H1 (cell line): ENCODE measurements around the gene IPO9. TPM values are rescaled to one million over a fixed set of nuclear protein-coding genes. Genes with fewer than 3 reads are reported as not detected.

Source experiments
- CTCF ChIA-PET: fragments of 300-600 bp; sonication (Branson Sonifier 250); formaldehyde crosslinking; loops from one replicate; lab custom pipeline; 2021; ENCODE audit not compliant: partially characterized antibody; lab: Charles Lee
- POLR2A ChIA-PET: fragments of 300-600 bp; sonication (Branson Sonifier 250); formaldehyde crosslinking; loops from one replicate; lab custom pipeline; 2021; ENCODE audit warnings: inconsistent platforms; ENCODE audit not compliant: partially characterized antibody; lab: Charles Lee
- DNase-seq, 2 experiments: peaks; one replicate each; pipeline versions ENCODE4 v3.0.0 to v3.0.0-alpha.2; 2010 to 2022; ENCODE audit warnings: low spot score in 2 of 2, low read depth in 1 of 2, mixed read lengths in 1 of 2
- FAIRE-seq: peaks from 2 replicates; lab custom pipeline; 2011; peaks lifted over from hg19 to GRCh38; lab: Jason Lieb, UNC
- H2AFZ ChIP-seq: 2 replicates; pipeline ENCODE4 v1.8.1; 2012; ENCODE audit warnings: low read length, inconsistent platforms
- H2AK5ac ChIP-seq: 2 replicates; pipeline ENCODE4 v1.6.1; 2013; ENCODE audit warnings: low read depth, low read length
- H2BK120ac ChIP-seq: replicated peaks from 2 replicates; pipeline ENCODE3; 2013; ENCODE audit warnings: low read depth, low read length, inconsistent platforms
- H2BK12ac ChIP-seq: 2 replicates; pipeline ENCODE4 v1.6.1; 2013; ENCODE audit warnings: low read depth, low read length
- H2BK15ac ChIP-seq: 2 replicates; pipeline ENCODE4 v1.6.1; 2013; ENCODE audit warnings: low read length
- H2BK20ac ChIP-seq: 2 replicates; pipeline ENCODE4 v1.6.1; 2013; ENCODE audit warnings: low read length
- H2BK5ac ChIP-seq: 2 replicates; pipeline ENCODE4 v1.6.1; 2013; ENCODE audit warnings: low read depth, low read length
- H3K14ac ChIP-seq: 2 replicates; pipeline ENCODE4 v1.6.1; 2013; ENCODE audit warnings: inconsistent platforms; ENCODE audit not compliant: insufficient read length
- H3K18ac ChIP-seq: 2 replicates; pipeline ENCODE4 v1.6.1; 2013; ENCODE audit warnings: low read length; ENCODE audit errors: extremely low read depth
- H3K23ac ChIP-seq: 2 replicates; pipeline ENCODE4 v1.6.1; 2013; ENCODE audit warnings: inconsistent platforms; ENCODE audit not compliant: insufficient read length
- H3K23me2 ChIP-seq: 2 replicates; pipeline ENCODE4 v1.6.1; 2013; ENCODE audit warnings: low read depth, low read length
- H3K27ac ChIP-seq: 2 replicates; pipeline ENCODE4 v1.6.1; 2011; ENCODE audit warnings: low read depth, low read length, inconsistent platforms
- H3K27me3 ChIP-seq, 4 experiments: replicated peaks in 1 of 4; 1 replicate in 1 of 4; 2 replicates in 3 of 4; pipeline versions ENCODE4 v1.6.1 to v1.8.1; 2011 to 2013; ENCODE audit warnings: low read length in 3 of 4, mild to moderate bottlenecking in 3 of 4, inconsistent platforms in 2 of 4, mixed read lengths in 2 of 4, moderate library complexity in 1 of 4; ENCODE audit not compliant: control insufficient read depth in 3 of 4, insufficient read depth in 3 of 4; ENCODE audit errors: extremely low read depth in 1 of 4
- H3K36me3 ChIP-seq, 4 experiments: 2 replicates each; pipeline versions ENCODE4 v1.6.1 to v1.8.1; 2011 to 2013; ENCODE audit warnings: mild to moderate bottlenecking in 4 of 4, low read length in 3 of 4, moderate library complexity in 2 of 4, control low read depth in 1 of 4, inconsistent platforms in 1 of 4; ENCODE audit not compliant: insufficient read depth in 4 of 4, control insufficient read depth in 2 of 4
- H3K4ac ChIP-seq: replicated peaks from 2 replicates; pipeline ENCODE3; 2013; ENCODE audit warnings: low read length, low read depth, mixed read lengths, inconsistent platforms; ENCODE audit not compliant: insufficient read length
- H3K4me1 ChIP-seq, 4 experiments: replicated peaks in 1 of 4; 1 replicate in 1 of 4; 2 replicates in 3 of 4; pipeline versions ENCODE4 v1.6.1 to v1.8.1; 2011 to 2013; ENCODE audit warnings: low read length in 3 of 4, inconsistent platforms in 2 of 4, mixed read lengths in 1 of 4; ENCODE audit not compliant: insufficient read depth in 4 of 4, control insufficient read depth in 3 of 4
- H3K4me2 ChIP-seq, 2 experiments: 2 replicates each; pipeline versions ENCODE4 v1.6.1 to v1.8.1; 2011 to 2013; ENCODE audit warnings: low read depth in 2 of 2, low read length in 2 of 2, control low read depth in 1 of 2, inconsistent platforms in 1 of 2, mild to moderate bottlenecking in 1 of 2; ENCODE audit not compliant: insufficient read depth in 1 of 2
- H3K4me3 ChIP-seq, 4 experiments: fragments of 200-600, 300-600 bp in 1 of 4; sonication (generic), shearing (Covaris generic), sonication (Bioruptor Twin) in 1 of 4; 2 replicates each; pipeline versions ENCODE4 v1.5.1 to v1.8.1; 2011 to 2016; ENCODE audit warnings: low read length in 4 of 4, low read depth in 3 of 4, control low read depth in 2 of 4, inconsistent platforms in 2 of 4, mild to moderate bottlenecking in 2 of 4, mixed read lengths in 1 of 4, moderate library complexity in 1 of 4; ENCODE audit not compliant: insufficient read depth in 2 of 4; ENCODE audit errors: extremely low read depth in 1 of 4
- H3K56ac ChIP-seq: replicated peaks from 2 replicates; pipeline ENCODE3; 2013; ENCODE audit warnings: low read depth, mild to moderate bottlenecking, mixed read lengths, low read length, inconsistent platforms; ENCODE audit not compliant: insufficient read length
- H3K79me1 ChIP-seq: 2 replicates; pipeline ENCODE4 v1.6.1; 2013; ENCODE audit warnings: low read depth, low read length, control low read depth
- H3K79me2 ChIP-seq, 2 experiments: 2 replicates each; pipeline versions ENCODE4 v1.6.1 to v1.8.1; 2012 to 2013; ENCODE audit warnings: low read length in 2 of 2, mild to moderate bottlenecking in 2 of 2, inconsistent platforms in 1 of 2; ENCODE audit not compliant: insufficient read depth in 2 of 2, control insufficient read depth in 1 of 2
- H3K9ac ChIP-seq, 4 experiments: replicated peaks in 1 of 4; 1 replicate in 1 of 4; 2 replicates in 3 of 4; pipeline versions ENCODE4 v1.6.1 to v1.8.1; 2011 to 2013; ENCODE audit warnings: low read depth in 3 of 4, low read length in 3 of 4, control low read depth in 2 of 4, mild to moderate bottlenecking in 2 of 4, moderate library complexity in 2 of 4, inconsistent platforms in 1 of 4; ENCODE audit errors: extremely low read depth in 1 of 4
- H3K9me3 ChIP-seq, 2 experiments: 2 replicates each; pipeline versions ENCODE4 v1.6.1 to v1.8.1; 2012 to 2013; ENCODE audit warnings: mild to moderate bottlenecking in 2 of 2, moderate library complexity in 2 of 2, control low read depth in 1 of 2, inconsistent platforms in 1 of 2, low read depth in 1 of 2, low read length in 1 of 2, mixed read lengths in 1 of 2; ENCODE audit not compliant: insufficient read depth in 2 of 2
- H4K20me1 ChIP-seq, 2 experiments: replicated peaks in 1 of 2; 2 replicates each; pipeline versions ENCODE3 to v1.8.1; 2011 to 2013; ENCODE audit warnings: inconsistent platforms in 2 of 2, low read length in 2 of 2, mild to moderate bottlenecking in 1 of 2; ENCODE audit not compliant: insufficient read depth in 2 of 2, control insufficient read depth in 1 of 2
- H4K5ac ChIP-seq: 2 replicates; pipeline ENCODE4 v1.6.1; 2013; ENCODE audit warnings: low read length, low read depth, mixed read lengths, inconsistent platforms; ENCODE audit not compliant: insufficient read length
- H4K8ac ChIP-seq: 2 replicates; pipeline ENCODE4 v1.8.0; 2013; ENCODE audit warnings: mild to moderate bottlenecking, moderate library complexity, low read length, inconsistent platforms; ENCODE audit not compliant: insufficient read depth; ENCODE audit errors: extremely low read depth
- H4K91ac ChIP-seq: replicated peaks from 2 replicates; pipeline ENCODE3; 2013; ENCODE audit warnings: low read length, mixed read lengths, inconsistent platforms; ENCODE audit not compliant: insufficient read length
- CREB1 ChIP-seq: IDR thresholded peaks from 2 replicates; pipeline ENCODE4 v1.6.1; 2012; ENCODE audit warnings: inconsistent platforms
- FOSL1 ChIP-seq: IDR thresholded peaks from 2 replicates; pipeline ENCODE4 v1.6.1; 2011; ENCODE audit warnings: mild to moderate bottlenecking, low read depth, low read length, moderate library complexity; ENCODE audit not compliant: insufficient read depth
- RBBP5 ChIP-seq: IDR thresholded peaks from 2 replicates; pipeline ENCODE4 v1.7.1; 2012; ENCODE audit warnings: low read depth, mild to moderate bottlenecking, inconsistent platforms, low read length, moderate library complexity, borderline replicate concordance
- RNF2 ChIP-seq: fragments of 200-900, 300-1000 bp; sonication (generic); IDR thresholded peaks from 2 replicates; pipeline ENCODE4 v1.7.1; 2016; ENCODE audit warnings: borderline replicate concordance, low read depth, mild to moderate bottlenecking, antibody characterized with exemption, low read length; ENCODE audit not compliant: poor library complexity, severe bottlenecking; ENCODE audit errors: missing control alignments
- SAP30 ChIP-seq: fragments of 300-600 bp; sonication (generic); IDR thresholded peaks from 2 replicates; pipeline ENCODE4 v1.7.1; 2012; ENCODE audit warnings: low read length, moderate library complexity, mild to moderate bottlenecking, inconsistent platforms; ENCODE audit not compliant: insufficient read depth, insufficient replicate concordance
- SIN3A ChIP-seq, 2 experiments: IDR thresholded peaks in 1 of 2; conservative IDR thresholded peaks in 1 of 2; 2 replicates each; pipeline ENCODE4 v1.6.1; 2011 to 2012; ENCODE audit warnings: low read length in 2 of 2, improper control_type of control experiment in 1 of 2, low read depth in 1 of 2, mild to moderate bottlenecking in 1 of 2
- SIRT6 ChIP-seq: IDR thresholded peaks from one replicate; pipeline ENCODE4 v1.7.1; 2012; ENCODE audit warnings: low read length, inconsistent platforms
- TCF12 ChIP-seq: IDR thresholded peaks from 2 replicates; pipeline ENCODE4 v1.6.1; 2011; ENCODE audit warnings: low read depth, mild to moderate bottlenecking, low read length
- WGBS, 2 experiments: shearing (Covaris generic) in 1 of 2; methylation state at CpG; one replicate each; pipeline versions ENCODE4 v1.1.6 to v1.1.7; 2013 to 2015; ENCODE audit warnings: low lambda C conversion rate in 2 of 2, mixed read lengths in 2 of 2, inconsistent platforms in 1 of 2, low coverage in 1 of 2, missing lambda C conversion rate in 1 of 2; ENCODE audit not compliant: insufficient replicate concordance in 2 of 2, insufficient coverage in 1 of 2, insufficient read length in 1 of 2; ENCODE audit errors: extremely low coverage in 1 of 2, missing lambda C conversion rate in 1 of 2; 5-methylcytosine and 5-hydroxymethylcytosine counted together
- polyA plus RNA-seq, 7 experiments: library from polyadenylated mRNA; depleted of rRNA in 3 of 7; stranded (reverse) in 5 of 7; unstranded in 2 of 7; fragments of >200 nt in 5 of 7; fragments of 200-250 nt in 2 of 7; gene quantifications; 1 replicate in 5 of 7; 2 replicates in 1 of 7; 4 replicates in 1 of 7; pipeline versions ENCODE4 v1.2.1 to v1.2.3, GENCODE V29; 2011 to 2013; ENCODE audit warnings: missing spikeins in 2 of 7, mixed read lengths in 2 of 7
- total RNA-seq: library from RNA; stranded (reverse); fragmentation: NEBNext Ultra II Directional; extraction: Animal tissue kit (Norgen Biotek cat#: 25700); gene quantifications from 2 replicates; pipeline ENCODE4 v1.2.1, GENCODE V29; 2021
- TF ChIP-seq, protein P1 (sequence below), 3 experiments: IDR thresholded peaks; 1 replicate in 2 of 3; 2 replicates in 1 of 3; pipeline versions ENCODE4 v1.5.1 to v1.6.1; 2011; ENCODE audit warnings: low read length in 3 of 3, mild to moderate bottlenecking in 3 of 3, inconsistent platforms in 2 of 3, low read depth in 1 of 3, moderate library complexity in 1 of 3; ENCODE audit not compliant: insufficient read depth in 1 of 3; ENCODE audit errors: control extremely low read depth in 1 of 3

IPO9 gene
- total and polyA plus RNA-seq, 2 of the 8 experiments (the other 6 are each of a cell fraction or from before 2014, with no cell fraction given): 61.0 to 122 TPM

DNA sequence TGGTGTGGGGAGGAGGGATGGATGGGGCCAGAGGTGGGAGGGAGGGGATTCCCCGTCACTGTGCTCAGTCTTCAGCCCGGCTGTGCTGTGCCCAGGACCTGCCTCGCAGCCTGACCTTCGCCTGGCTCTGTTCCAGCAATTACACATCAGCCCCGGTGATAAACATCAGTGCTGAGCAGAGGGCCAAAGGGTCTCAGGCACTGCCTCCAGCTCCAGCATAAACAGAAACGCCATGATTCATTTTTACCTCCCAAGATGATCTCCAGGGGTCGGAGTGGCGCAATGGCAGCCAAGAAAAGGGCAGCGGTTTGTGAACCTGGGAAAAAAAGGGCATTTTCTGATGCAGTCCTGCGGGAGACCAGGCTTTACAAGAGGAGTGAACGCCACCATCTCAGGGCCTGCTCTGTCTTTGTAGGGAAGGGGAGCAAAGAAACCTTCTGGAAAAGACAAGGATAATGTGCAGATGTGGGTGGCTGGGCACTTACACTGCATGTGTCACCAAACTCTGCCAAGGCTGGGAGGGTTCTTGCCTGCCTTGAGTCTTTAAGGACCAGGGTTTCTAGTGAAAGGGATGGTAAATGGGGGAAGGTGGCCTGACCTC is 87.8 kb downstream of the IPO9 start:
- CTCF ChIA-PET: interaction anchor here (0.7 to 4.0 kb wide), 8 partner anchors 9 to 92 kb away, joined by 3 to 22 read pairs (median 4); partner anchors contain the start of gene LMOD1
- Histone ChIP-seq H4K20me1 (no peaks in the 10 kb centered on the region), H2BK5ac (no peak overlapping the region), H2AFZ (no peak overlapping the region), H4K91ac (no peak overlapping the region), H3K4ac (no peak overlapping the region), H3K4me2 (no peak overlapping the region), H3K4me3 (no peak overlapping the region), H2BK12ac (no peak overlapping the region), H2BK15ac (no peak overlapping the region), H3K36me3 (no peaks in the 10 kb centered on the region), H3K79me2 (no peaks in the 10 kb centered on the region), H3K4me1 (peaks cover 0 to 3% (median 1%) of the 10 kb centered on the region in 4 experiments; a peak in 5 of 7 replicates), H3K23me2 (no peaks in the 10 kb centered on the region), H4K5ac (no peak overlapping the region), H3K27ac (no peak overlapping the region), H3K27me3 (no peaks in the 10 kb centered on the region), H3K14ac (no peak overlapping the region), H3K9ac (no peak overlapping the region), H3K9me3 (no peaks in the 10 kb centered on the region), H2BK20ac (no peak overlapping the region), H3K79me1 (no peaks in the 10 kb centered on the region), H3K18ac (no peak overlapping the region), H4K8ac (no peak overlapping the region), H3K23ac (no peak overlapping the region), H2AK5ac (no peak overlapping the region), H3K56ac (no peak overlapping the region), H2BK120ac (no peak overlapping the region)
- no peak for FAIRE-seq
- POLR2A ChIA-PET: interaction anchor here (1.2 to 1.9 kb wide), 3 partner anchors 19 to 94 kb away, joined by 3 to 5 read pairs (median 3); partner anchors contain the start of gene ELF3
- DNase-seq: no peak
- 90% methylated on average over 10 of the region's 11 CpGs; no CpG with 5 or more reads in 1 of the 2 experiments for WGBS, 2 experiments
- TF ChIP-seq SIN3A (conservative IDR thresholded peaks at IDR 0.05 in 1 of 2, IDR thresholded peaks at IDR 0.05 in 1 of 2; ENCODE audit: low read depth in 1 of 2, low read length in 2 of 2) (no peak), SIRT6 (no peak), RNF2 (no peak), FOSL1 (no peak), SAP30 (no peak), TCF12 (no peak), RBBP5 (no peak), CREB1 (no peak)
- TF ChIP-seq, protein P1, sequence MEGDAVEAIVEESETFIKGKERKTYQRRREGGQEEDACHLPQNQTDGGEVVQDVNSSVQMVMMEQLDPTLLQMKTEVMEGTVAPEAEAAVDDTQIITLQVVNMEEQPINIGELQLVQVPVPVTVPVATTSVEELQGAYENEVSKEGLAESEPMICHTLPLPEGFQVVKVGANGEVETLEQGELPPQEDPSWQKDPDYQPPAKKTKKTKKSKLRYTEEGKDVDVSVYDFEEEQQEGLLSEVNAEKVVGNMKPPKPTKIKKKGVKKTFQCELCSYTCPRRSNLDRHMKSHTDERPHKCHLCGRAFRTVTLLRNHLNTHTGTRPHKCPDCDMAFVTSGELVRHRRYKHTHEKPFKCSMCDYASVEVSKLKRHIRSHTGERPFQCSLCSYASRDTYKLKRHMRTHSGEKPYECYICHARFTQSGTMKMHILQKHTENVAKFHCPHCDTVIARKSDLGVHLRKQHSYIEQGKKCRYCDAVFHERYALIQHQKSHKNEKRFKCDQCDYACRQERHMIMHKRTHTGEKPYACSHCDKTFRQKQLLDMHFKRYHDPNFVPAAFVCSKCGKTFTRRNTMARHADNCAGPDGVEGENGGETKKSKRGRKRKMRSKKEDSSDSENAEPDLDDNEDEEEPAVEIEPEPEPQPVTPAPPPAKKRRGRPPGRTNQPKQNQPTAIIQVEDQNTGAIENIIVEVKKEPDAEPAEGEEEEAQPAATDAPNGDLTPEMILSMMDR (IDR thresholded peaks at IDR 0.05; ENCODE audit: control extremely low read depth in 1 of 3, insufficient read depth in 1 of 3, low read depth in 1 of 3, low read length in 3 of 3): no peak
